AG09319 (cell line): ENCODE measurements around the gene TMTC2.

Source experiments
- DNase-seq: peaks from one replicate; pipeline ENCODE4 v3.0.0-alpha.2; 2010; ENCODE audit warnings: low read depth; ENCODE audit errors: extremely low read depth
- TF ChIP-seq, protein P1 (sequence below): IDR thresholded peaks from 2 replicates; pipeline ENCODE4 v1.5.1; 2011; ENCODE audit warnings: low read depth, mild to moderate bottlenecking, inconsistent platforms, low read length, moderate library complexity

Gene TMTC2

DNA sequence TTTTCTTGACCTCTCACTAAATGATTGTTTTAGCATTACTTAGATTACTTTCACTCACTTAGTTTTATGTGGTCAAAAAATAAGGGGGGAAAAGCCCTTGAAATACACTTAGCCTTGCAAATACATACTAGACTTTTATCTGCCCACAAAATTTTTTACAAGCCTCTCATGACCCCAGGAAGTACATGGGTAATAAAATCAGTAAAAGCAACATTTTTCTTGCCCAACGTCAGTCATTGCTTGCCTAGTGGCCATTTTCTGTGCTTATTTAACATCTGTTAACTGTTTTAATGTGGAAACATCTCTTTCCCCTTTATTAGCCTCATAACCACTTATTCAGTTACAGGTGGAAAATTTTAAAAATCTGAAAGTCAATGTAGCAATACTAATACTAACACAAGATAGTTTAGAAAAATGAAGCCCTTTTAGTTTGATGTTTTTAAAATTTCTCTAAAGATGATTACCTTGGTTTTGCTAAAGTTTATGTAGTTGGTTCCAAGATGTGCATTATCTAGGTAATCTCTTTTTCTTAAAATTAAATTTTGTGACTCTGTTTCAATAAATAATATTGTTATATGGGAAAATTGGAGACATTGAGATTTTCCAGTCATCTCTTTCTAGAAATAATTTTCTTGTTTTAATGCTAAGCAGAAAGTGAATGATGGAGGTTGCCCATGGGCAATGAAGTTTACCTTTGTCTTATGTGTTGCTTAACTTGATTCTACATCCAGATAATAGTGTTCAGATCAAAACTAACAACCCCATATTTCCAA lies 175.5 kb downstream of the TMTC2 start:
- DNase-seq, result no peak
- TF ChIP-seq, protein P1, sequence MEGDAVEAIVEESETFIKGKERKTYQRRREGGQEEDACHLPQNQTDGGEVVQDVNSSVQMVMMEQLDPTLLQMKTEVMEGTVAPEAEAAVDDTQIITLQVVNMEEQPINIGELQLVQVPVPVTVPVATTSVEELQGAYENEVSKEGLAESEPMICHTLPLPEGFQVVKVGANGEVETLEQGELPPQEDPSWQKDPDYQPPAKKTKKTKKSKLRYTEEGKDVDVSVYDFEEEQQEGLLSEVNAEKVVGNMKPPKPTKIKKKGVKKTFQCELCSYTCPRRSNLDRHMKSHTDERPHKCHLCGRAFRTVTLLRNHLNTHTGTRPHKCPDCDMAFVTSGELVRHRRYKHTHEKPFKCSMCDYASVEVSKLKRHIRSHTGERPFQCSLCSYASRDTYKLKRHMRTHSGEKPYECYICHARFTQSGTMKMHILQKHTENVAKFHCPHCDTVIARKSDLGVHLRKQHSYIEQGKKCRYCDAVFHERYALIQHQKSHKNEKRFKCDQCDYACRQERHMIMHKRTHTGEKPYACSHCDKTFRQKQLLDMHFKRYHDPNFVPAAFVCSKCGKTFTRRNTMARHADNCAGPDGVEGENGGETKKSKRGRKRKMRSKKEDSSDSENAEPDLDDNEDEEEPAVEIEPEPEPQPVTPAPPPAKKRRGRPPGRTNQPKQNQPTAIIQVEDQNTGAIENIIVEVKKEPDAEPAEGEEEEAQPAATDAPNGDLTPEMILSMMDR, result no peak

- TF ChIP-seq, protein P1, result no peak
- DNase-seq, result no peak
Measured at GRCh38 chr12:82862876-82863649, 176.4 kb downstream of the TMTC2 start.

- no peak for DNase-seq
- TF ChIP-seq, protein P1, result no peak
Measured at GRCh38 chr12:82866227-82866775, 179.6 kb downstream of the TMTC2 start.

DNA sequence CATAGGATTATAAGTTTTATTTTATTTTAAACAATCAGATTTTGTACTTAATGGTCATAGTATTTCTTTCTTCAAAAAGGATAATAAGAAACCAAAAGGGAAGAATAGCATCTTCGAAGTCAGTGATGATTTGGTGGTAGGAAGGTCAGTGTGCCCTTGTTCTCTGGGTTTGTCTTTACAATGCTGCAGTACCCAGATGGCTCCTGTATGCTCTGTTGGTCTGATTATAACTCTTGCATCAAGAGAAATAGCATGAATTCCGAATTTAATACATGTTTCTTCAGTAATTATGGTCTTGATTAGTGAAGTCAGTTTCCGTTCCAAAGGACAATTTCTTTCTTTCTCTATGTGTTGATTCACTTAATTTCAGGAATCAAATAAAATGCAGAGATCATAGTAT lies 180.2 kb downstream of the TMTC2 start:
- TF ChIP-seq, protein P1, result no peak
- DNase-seq, result no peak

- TF ChIP-seq, protein P1, result no peak
- DNase-seq, result no peak
Measured at GRCh38 chr12:82867762-82868500, 181.2 kb downstream of the TMTC2 start.

GRCh38 chr12:82870771-82871377 lies 184.2 kb downstream of the TMTC2 start:
- TF ChIP-seq, protein P1, result no peak
- DNase-seq, result no peak
